A172 (cell line): Measurements from ENCODE around the gene ADORA3. TPM values are rescaled to one million over a fixed set of nuclear protein-coding genes. Genes with fewer than 3 reads are reported as not detected.
A peak's percentile ranks its signal among the peaks of the same experiment; 100 is the strongest.

Experiments used
- DNase-seq: peaks from one replicate; pipeline ENCODE4 v3.0.0-alpha.2; 2015; ENCODE audit warnings: low spot score
- total RNA-seq: library from RNA; depleted of rRNA; stranded (reverse); fragments of >200 nt; shearing (Covaris generic); gene quantifications from 2 replicates; pipeline ENCODE4 v1.2.3, GENCODE V29; 2014

ADORA3 gene
- total RNA-seq, 1 experiment from 2014 or later: not detected

DNA sequence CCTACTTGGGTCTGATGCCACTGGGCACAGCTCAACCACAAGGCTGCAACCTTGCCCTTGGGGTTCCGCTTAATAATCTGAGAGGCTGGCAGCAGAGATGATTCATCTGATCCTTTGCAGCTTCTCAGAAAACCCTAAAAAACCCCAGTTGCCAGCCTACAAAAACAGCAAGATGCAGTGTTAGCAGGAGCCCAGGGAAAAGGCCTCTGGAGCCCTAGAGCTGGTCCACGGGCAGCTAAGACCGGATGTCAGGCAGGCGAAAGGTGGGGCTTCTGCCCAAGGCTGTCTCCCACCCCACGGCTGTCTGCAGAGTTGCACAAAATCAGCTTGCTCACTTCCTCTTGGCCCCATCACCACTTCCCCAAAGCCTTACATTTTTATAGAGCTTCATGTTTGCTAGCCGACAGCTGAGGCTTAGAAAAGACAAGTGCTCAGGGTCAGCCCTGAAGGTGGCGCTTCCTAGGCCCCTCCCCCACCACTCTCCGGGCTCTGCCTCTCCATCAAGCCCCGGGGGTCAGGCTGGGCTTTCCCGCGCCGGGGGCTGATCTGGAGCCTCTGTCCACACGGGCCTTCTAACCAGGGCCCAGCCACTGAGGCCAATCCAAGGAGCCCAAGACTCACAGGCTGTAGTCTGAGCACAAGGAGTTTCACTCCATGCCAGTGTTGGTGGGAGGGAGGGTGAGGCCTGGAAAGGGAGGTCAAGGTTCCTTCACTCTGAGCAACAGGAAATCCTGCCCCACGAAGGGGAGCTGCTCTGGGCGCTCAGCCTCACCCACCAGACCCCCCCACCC is 4.2 kb upstream of the ADORA3 start:
- peak; percentile 60 for DNase-seq

DNA sequence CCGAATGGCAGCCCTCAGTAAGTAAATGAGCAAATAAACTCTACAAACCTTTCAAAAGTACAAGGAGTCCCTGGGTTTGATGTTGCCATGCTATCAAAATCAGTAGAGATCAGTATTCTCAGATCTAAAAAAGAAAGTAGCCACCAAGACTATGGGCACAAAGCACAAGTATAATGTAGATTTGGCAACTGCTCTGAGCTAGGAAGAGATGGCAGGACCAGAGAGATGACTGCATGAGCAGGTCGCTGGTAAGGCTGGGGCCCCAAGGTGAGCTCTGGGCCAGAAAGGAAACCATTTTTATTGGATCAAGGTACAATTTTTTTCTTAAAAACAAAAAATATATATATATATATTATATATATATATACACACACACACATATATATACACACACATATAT is 3.1 kb upstream of the ADORA3 start:
- DNase-seq: no peak

DNA sequence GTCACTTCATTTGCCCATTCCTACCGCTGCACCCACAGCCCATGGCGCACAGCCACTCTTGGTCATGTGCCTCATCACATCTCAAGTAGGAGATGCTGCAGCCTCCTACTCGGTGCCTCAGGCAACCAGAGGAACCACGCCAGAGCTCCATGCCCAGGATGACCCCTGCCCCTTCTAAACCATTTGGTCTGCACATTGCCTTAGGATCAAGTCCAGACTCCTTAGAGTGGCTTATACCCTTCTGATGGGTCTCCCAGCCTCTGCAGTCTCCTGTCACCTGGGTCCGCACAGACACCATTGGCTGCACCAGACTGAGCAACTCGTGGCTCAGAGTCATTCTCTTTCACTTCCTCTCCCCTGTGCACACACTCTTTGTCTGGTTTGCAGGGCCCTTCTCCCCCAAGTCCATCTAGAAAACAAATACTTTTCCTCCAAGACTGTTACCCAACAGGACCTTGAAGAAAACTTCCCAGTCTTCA is 2.2 kb upstream of the ADORA3 start:
- no peak for DNase-seq

DNA sequence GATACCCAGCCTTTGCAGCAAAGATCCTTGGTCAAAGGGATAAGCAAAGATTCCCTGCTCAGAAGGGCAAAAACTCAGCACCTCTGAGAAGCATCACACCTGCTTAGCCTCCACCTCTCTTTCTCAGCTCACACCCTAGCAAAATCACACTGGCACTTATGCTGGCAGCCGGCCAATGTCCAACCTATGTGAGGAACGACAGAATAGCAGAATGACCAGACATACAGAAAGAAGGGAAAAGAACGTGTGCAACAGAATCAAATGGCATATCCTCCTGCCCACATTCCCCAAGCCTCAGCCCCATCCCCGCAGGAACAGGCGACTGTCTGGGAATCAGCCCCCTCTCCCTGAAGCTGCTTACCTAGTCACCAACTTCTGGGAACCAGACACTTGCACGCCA is 664 bp upstream of the ADORA3 start:
- DNase-seq: no peak

DNA sequence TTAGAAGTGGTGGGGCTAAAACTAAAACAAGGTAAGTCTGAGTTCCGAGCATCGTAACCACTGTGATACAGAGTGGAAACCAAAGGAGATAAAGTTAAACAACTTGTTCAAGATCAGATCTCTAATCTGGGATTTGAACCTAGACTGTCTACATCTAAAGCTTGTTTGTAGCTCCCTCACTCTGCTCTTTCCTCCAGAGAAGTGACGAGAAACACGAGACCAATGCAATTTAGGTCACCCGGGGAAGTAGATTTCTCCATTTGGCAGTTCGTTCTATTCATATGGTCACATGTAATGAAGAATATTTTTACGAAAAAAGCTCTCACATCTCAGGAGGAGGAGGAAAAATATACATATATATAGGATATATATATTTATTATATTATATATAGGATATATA is 1.8 kb downstream of the ADORA3 start:
- no peak for DNase-seq

DNA sequence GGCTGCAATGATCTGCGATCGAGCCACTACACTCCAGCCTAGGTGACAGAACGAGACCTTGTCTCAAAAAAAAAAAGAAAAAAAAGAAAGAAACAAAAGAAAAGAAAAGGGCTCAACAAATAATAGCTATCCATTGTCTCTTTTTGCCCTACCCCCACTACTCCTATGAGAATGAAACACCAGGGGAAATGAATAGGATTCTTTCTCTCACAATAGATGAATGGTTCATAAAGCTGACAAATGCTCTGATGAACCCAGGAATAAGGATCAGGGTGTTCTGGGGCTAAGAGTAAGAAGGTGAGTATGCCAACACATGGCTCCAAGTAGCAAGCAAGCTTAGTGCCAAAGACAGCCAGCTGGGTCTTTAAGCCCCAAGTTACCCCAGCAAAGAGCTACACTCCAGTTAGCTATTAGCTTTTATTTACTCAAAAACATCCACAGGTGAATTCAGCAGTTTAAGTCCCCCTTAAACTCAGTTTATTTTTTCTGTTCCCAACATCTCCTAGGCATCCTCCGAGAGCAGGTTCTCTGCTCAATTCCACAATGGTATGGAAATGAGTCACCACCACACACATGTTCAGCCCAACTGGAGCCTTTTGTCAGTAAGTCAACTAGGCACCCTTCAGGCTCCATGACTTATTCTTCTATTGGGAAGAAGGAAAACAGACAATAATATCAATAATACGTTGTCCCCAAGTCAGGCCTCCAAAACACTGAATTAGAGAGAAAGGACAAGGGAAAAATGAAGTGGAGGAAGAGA is 4.2 kb downstream of the ADORA3 start:
- no peak for DNase-seq

DNA sequence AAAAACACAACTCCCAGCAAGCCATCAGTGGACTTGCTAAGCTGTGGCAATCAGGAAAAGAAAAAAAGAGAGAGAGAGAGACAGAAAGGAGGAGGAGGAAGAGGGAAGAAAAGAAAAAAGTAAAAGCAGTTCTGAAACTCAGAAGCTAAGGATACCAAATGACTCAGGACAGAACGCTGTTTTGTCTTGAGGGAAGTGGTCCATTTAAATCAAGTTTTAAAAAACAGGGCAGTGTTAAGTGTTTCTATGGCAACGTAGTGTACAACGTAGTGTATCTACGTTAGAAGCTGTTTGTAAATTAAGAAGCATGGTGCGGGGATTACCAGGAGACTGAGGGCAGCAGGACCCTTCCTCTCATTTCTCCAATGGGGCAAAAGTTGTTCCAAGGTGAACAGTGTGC is 5.8 kb downstream of the ADORA3 start:
- no peak for DNase-seq

DNA sequence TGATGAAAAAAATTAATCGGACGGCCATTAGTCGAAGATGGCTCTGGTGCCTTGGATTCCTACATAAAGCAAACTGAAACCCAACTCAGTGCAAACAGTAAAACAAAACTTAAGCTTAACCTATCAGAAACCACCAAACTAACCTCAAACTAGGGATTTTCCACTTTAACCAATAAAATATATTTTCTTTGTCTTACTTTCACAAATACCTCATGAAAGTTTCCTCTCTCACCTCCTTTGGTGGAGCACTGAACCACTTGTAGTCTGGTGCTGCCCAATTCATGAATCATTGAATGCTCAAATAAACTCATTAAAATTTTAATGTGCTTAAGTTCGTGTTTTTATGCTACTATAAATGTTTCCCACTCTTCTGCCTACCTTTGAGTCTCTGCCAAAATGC is 7.0 kb downstream of the ADORA3 start:
- no peak for DNase-seq

DNA sequence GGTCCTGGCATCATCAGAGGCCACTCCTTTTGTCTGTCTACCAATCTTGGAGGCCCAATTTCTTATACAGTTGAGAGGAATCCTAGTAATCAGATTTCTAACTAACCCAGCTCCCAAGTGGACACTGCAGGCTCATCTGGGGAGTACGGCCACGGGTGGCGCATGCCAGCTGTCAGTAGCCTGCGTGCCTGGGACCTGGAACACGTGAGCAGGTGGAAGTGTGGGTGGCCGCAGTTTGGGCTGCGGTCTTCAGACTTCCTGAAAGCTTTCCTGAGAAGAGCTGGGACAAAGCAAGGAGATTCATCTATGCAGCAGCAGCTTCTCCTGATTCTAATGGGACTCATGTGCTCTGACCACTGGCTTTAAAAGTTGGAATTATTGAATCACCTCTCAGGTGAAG is 12.4 kb downstream of the ADORA3 start:
- DNase-seq: no peak

DNA sequence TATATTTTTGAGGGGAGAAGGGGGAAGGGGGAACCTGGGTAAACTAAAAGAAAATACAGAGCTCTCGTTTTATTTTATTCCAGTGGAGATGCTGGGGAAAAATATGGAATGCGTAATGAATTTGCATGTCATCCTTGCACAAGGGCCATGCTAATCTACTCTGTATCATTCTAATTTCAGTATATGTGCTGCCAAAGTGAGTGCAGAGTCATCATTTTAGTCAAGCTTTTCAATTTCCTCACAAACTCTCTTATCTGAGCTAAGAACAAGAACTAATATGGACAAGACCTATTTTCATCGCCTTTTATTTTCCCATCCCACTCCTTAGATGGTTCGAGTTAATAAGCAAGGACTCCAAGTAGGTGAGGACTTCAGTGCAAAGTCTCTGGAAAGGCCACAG is 13.2 kb downstream of the ADORA3 start:
- no peak for DNase-seq

DNA sequence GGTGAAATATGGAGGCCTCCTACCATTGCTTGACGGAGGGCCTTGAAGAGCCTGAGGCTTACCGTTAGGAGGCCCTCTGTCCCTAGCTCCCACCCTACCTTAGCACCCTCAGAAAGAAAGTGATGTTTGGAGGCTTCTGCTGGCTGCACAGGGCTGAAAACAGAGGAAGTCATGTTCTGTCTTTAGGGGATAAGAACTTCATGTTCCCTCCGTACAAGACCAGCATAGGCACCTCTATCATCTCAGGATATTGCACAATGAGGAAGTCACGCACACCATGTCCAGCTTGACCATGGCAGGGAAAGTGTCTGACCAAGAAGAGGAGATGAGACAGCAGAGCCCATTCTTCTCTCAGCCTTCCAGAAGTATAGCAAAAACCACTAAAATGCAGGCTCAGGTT is 13.8 kb downstream of the ADORA3 start:
- DNase-seq: no peak

DNA sequence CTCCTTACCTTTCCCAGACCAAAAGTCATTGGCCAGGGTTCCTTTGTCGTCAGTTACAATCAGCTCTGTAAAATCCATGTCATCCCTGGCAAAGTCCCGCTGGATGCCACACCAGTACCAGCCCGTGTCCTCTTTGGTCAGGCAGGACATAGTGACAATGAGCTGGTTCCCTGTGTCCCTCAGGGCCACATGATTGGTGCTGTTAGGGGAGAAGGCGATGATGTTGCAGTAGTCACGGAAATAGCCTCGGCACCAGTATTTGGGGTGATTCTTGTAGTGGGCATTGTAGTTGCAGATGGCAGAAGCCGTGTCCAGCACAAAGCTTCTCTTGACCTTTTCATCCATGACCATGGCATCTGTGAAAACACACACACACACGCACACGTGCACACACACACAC is 14.8 kb downstream of the ADORA3 start:
- DNase-seq: no peak

DNA sequence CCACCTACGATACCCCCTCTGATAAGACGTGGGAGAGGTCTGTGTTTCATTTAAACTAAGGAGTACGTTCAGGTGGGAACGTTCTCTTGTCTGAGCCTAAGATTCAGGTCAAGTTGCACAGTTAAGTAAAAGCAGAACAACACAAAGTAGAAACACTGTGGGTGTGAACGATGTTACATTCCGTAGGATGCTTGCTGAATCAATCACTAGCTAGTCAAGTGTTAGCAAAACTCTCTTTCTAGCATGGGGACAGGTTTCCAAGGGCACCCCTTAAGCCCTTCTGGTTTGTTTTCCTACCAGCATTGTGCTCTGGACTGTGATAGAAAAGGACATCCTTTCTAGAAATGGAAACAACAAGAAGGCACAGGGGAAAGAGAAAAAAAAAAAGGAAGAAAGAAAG is 16.3 kb downstream of the ADORA3 start:
- no peak for DNase-seq

DNA sequence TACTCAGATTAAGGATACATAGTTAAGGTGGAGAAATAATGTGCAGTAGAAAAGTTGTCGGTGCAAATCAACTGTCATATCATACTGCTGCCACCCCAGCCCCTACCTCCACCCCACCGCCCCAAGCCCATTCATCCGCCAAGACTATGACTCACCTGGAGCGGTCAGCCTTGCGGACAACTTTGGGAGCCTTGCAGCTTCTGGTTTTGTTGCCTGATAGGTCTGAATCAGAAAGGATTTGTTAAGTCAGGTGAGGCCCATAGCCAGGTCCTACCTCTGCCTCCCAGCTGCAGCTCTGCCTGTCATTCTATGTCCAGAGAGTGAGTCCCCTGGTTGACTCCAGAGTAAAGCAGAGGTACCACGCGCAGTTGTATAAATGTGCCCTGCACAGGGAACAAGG is 17.0 kb downstream of the ADORA3 start:
- no peak for DNase-seq

DNA sequence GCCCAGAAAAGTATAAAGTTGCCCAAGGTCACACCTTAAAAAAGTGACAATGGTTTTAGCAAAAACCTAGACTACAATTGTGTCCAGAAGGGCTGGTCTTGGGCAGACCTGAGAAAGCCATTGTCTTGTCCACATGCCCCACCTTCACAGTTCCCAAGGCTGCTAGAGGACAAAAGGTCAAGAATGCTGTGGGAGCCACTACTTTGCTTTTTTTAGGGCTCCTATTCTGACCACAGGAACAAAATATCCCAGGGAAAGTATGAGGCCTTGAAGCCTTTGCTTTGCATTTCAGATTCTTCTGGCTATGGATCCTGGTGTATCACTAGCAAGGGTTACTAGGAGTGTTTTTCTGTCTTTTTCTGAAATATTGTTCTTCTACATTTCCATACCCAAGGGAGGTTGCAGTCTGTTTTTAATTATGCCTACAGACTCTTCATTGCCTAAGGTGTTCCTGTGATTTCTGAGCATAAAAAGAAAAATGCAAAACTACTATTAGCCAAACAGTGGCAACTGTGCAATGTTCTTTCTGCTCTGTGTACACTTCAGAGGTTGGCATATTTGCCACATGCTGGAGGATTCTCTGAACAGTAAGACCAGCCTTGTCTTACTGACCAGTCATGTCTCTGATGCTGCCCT is 18.9 kb downstream of the ADORA3 start:
- DNase-seq: no peak

DNA sequence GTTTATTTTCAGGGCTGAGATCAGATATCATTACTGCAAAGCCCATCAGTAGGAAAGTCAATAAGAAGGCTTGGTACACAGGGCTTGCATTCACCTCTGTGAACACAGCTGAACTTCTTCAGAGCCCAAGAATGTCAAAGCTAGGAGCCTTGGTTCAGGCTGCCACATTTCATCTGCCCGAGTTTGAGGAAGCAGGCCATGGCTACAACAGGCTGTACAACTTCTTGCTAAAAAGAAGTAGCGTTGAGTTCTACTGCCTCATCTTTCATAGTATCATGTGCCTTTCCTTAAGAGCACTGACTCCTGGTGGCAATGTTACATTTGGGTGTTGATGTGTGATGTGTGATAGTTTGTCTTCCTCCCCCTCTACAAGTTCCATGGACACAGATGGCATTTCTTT is 19.6 kb downstream of the ADORA3 start:
- no peak for DNase-seq

DNA sequence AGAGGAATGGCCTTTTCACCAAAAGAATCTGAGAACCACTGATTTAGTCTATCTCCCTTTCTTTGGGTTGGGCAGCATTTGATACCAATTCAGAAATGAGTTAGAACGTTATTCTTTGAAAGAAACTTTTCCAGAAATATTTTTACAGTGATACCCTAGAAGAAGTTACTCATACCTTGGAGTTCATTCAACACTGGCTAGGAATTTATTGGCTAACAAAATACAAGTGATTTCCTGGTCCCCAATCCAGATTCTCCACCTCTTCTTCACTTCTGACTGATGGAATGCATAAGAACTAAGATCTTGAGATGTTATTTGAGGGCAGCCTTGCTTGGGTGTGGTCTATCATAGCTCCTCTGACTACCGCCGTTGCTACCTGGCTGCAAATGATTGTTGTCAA is 20.3 kb downstream of the ADORA3 start:
- DNase-seq: no peak

DNA sequence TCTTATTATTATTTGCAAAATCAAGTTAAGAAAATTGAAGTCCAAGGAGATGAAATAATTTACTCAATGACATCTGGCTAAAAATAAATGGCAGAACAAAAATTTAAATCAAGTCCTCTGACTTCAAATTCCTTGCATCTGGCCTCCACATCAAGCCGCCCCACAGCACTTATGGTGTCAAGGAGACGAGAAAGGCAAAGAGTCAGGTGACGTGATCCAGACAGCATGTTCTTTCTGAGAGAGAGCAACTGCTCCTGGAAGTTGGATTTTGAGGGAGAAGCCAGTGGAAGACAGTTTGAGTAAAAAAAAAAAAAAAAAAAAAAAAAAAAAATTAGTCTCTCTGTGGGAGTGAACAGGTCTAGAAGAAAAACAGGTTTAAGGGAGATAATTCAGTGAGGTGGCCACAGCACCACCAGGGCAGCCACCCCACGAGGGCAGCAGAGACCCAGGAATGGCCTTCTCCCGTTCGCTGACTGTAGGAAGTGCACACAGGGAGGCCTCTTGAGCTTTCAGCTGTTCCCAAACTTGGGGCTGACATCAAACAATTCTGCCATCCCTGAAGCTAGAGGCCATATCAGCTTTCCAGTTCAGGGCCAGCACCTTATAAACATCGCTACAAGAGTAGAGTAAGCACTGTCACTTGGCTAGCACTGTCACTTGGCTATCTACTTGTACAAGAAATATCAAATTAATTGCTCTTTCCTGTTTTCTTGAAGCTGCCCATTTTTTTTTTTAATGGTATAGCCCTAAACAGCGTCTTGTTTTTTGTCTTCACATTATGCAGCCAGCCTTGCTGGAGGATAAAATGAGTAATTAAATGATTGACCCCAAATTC is 21.8 kb downstream of the ADORA3 start:
- peak; percentile 54 for DNase-seq

DNA sequence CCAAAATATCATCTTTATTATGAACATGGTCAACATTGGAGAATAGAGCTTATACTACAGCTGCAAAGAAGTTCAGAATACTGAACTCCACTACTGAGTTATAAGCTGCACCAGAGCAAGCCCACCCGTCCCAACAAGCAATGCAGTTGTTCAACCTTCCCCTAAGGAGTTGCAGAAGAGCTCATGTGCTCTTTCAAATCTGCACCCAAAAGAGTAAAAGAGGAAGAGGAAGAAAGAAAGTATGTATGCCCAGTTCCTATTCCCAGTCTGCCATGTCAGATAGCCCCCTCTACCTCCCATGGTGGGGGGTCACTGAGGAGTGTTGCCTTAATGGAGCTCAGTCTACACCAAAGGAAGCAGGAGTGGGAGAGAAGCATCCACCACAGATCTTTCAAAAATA is 22.8 kb downstream of the ADORA3 start:
- DNase-seq: no peak

DNA sequence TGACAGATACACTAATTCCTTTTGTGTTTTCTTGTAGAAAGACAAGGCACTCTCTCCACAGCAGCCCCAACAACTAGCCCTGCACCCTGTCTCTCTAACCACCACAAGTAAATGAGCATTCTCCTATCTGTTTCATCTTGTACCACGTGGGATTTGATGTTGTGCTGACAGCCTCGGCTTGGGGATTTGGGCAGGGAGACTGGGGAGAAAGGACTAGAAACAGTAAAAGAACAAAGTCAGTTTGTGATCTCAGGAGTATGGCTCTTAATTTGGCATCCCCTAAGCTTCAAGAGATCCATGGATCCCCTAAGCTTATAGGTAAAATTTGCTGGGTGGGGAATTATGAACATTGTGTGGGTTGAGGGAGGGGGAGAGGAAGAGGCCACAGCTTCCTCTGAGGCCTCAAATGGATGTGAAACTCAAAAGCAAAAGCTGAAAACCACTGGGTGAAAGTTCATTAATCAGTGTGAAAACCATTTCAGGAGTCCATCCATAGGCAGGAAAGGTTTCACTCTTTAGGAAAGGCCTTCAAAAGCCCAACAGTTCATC is 26.6 kb downstream of the ADORA3 start:
- no peak for DNase-seq

DNA sequence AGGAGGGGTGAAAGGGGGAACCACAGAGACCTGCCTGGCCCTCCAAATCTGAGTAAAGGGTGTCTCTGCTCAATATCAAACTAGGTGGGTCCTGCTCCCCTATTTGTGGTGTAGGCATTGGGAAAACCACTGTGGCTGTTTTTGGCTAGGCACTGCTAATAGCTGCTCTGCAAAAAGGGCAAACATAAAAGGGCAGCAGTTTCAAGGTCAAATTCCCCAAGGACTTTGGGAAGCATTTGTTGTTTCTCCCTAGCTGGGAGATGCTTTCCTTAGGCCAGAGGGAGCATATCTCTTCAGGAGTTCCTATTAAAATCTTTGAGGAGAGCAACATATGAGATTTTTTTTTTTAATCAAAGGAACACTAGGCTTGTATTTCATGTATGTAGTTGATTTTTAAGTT is 27.2 kb downstream of the ADORA3 start:
- DNase-seq: no peak

DNA sequence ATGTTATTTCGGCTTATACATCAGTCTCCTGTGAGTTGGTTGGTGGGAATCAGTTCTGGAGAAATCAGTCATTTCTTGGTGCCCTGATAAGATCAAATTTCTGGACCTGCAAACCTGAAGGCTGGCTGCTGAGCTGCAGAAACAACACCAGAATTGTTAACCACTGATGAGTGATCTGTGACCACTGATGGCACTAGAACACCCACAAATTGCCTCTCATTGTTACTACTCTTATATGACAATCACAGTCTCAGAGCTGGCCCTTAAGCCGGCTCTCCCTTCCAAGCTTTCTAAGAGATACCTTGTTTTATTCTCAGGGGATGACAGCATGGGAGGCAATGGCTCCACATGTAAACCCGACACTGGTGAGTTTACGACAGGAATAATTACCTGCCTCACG is 27.7 kb downstream of the ADORA3 start:
- no peak for DNase-seq
